T-helper 1 cell (primary cell): ENCODE results near the gene ZNF445.

ENCODE experiments used
- DNase-seq, 5 donors: peaks; one replicate each; pipeline ENCODE4 v3.0.0-alpha.2; 2012 to 2020

The ZNF445 gene

GRCh38 chr3:44396200-44397171 is 81.0 kb downstream of the ZNF445 start:
- DNase-seq: no peak

- DNase-seq: no peak
Observed at GRCh38 chr3:44395714-44396113, 81.8 kb downstream of the ZNF445 start.

GRCh38 chr3:44392489-44392888 is 85.0 kb downstream of the ZNF445 start:
- no peak for DNase-seq

GRCh38 chr3:44387404-44387803 is 90.1 kb downstream of the ZNF445 start:
- no peak for DNase-seq
